Transverse colon (tissue), 3 donors: ENCODE results near the gene S100G.

ENCODE experiments used
- CTCF ChIP-seq, 5 experiments: fragments of 200-600 bp in 3 of 5; fragments of 450-650 bp in 2 of 5; sonication (generic) in 3 of 5; IDR thresholded peaks; 1 replicate in 2 of 5; 2 replicates in 3 of 5; pipeline ENCODE4 v1.5.1; 2016 to 2017; ENCODE audit warnings: antibody characterized with exemption in 5 of 5, inconsistent platforms in 3 of 5, mild to moderate bottlenecking in 2 of 5, moderate library complexity in 1 of 5
- POLR2A ChIP-seq: fragments of 450-650 bp; IDR thresholded peaks from one replicate; pipeline ENCODE4 v1.6.1; 2016; ENCODE audit warnings: antibody characterized with exemption, mild to moderate bottlenecking, moderate library complexity

- TF ChIP-seq POLR2A = no peak
- no peak for TF ChIP-seq CTCF (IDR thresholded peaks at IDR 0.05)
These were observed 31.5 kb upstream of the S100G start for GRCh38 chrX:16618422-16618821.
